ENCODE data around the gene NPAT.
"Not testable (repeated sequence)": the region's sequence is repeated elsewhere in the genome, so short reads cannot be mapped to it uniquely, and the experiment has no call there.

NPAT gene

GRCh38 chr11:108177570-108177969, 44.9 kb downstream of the NPAT start:
- DNase-seq (ENCODE audit: low spot score), result no peak
- TF ChIP-seq CTCF (IDR thresholded peaks at IDR 0.05; ENCODE audit: borderline replicate concordance, control extremely low read depth, extremely low read depth, insufficient read depth, missing control alignments), result no peak
- in situ Hi-C loops (cut with MboI; ENCODE audit: low sequenced_read_pairs, unreplicated experiment), result no loop called here

GRCh38 chr11:108170184-108170583, 52.3 kb downstream of the NPAT start:
- no peak for DNase-seq (ENCODE audit: low spot score)
- in situ Hi-C loops (cut with MboI; ENCODE audit: low sequenced_read_pairs, unreplicated experiment), result no loop called here
- TF ChIP-seq CTCF (IDR thresholded peaks at IDR 0.05; ENCODE audit: borderline replicate concordance, control extremely low read depth, extremely low read depth, insufficient read depth, missing control alignments), result no peak

GRCh38 chr11:108167624-108168023, 54.8 kb downstream of the NPAT start:
- in situ Hi-C loops (cut with MboI; ENCODE audit: low sequenced_read_pairs, unreplicated experiment), result no loop called here
- TF ChIP-seq CTCF (IDR thresholded peaks at IDR 0.05; ENCODE audit: borderline replicate concordance, control extremely low read depth, extremely low read depth, insufficient read depth, missing control alignments), result no peak

GRCh38 chr11:108162878-108163277, 59.6 kb downstream of the NPAT start:
- in situ Hi-C loops (cut with MboI; ENCODE audit: low sequenced_read_pairs, unreplicated experiment); DNase-seq (ENCODE audit: low spot score): not testable (repeated sequence)

More at GRCh38 chr11:108167624-108168023, 54.8 kb downstream of the NPAT start:
- no peak for DNase-seq (ENCODE audit: low spot score)

GRCh38 chr11:108160970-108161566, 61.4 kb downstream of the NPAT start:
- in situ Hi-C loops (cut with MboI; ENCODE audit: low sequenced_read_pairs, unreplicated experiment), result no loop called here
- no peak for TF ChIP-seq CTCF (IDR thresholded peaks at IDR 0.05; ENCODE audit: borderline replicate concordance, control extremely low read depth, extremely low read depth, insufficient read depth, missing control alignments)
- DNase-seq (ENCODE audit: low spot score), result peak; percentile 59

GRCh38 chr11:108154591-108154990, 67.8 kb downstream of the NPAT start:
- in situ Hi-C loops (cut with MboI; ENCODE audit: low sequenced_read_pairs, unreplicated experiment), result no loop called here
- DNase-seq (ENCODE audit: low spot score), result no peak
- no peak for TF ChIP-seq CTCF (IDR thresholded peaks at IDR 0.05; ENCODE audit: borderline replicate concordance, control extremely low read depth, extremely low read depth, insufficient read depth, missing control alignments)

- TF ChIP-seq CTCF (IDR thresholded peaks at IDR 0.05; ENCODE audit: borderline replicate concordance, control extremely low read depth, extremely low read depth, insufficient read depth, missing control alignments), result no peak
- DNase-seq (ENCODE audit: low spot score), result no peak
- in situ Hi-C loops (cut with MboI; ENCODE audit: low sequenced_read_pairs, unreplicated experiment), result no loop called here
These were observed 73.9 kb downstream of the NPAT start for GRCh38 chr11:108148556-108148955.

All from GM13976 (cell line).